SK-N-SH treated with all-trans-retinoic acid at 6 μM for 48 hours (cell line): ENCODE data around the gene SUCO.

Experiments used
- ATAC-seq: fragments of 200-7000 bp; cut with Tn5 transposase; 3 replicates; pipeline ENCODE4 v1.9.1; 2020; ENCODE audit warnings: mild to moderate bottlenecking, moderate library complexity
- ARNTL ChIP-seq: fragments of 450-650 bp; formaldehyde crosslinking; IDR thresholded peaks from 2 replicates; pipeline ENCODE4 v1.5.0; 2020; ENCODE audit warnings: low read depth, mild to moderate bottlenecking, moderate library complexity, borderline replicate concordance
- CSDC2 ChIP-seq: fragments of 250-450 bp; sonication (Bioruptor Pico); IDR thresholded peaks from 2 replicates; pipeline ENCODE4 v1.5.0; 2020; ENCODE audit warnings: mild to moderate bottlenecking, moderate library complexity
- ESRRG ChIP-seq: fragments of 250-450 bp; sonication (Bioruptor Pico); IDR thresholded peaks from 2 replicates; pipeline ENCODE4 v1.6.1; 2021; ENCODE audit warnings: mild to moderate bottlenecking
- GLIS3 ChIP-seq: fragments of 250-450 bp; sonication (Bioruptor Pico); IDR thresholded peaks from 2 replicates; pipeline ENCODE4 v1.5.0; 2020; ENCODE audit warnings: mild to moderate bottlenecking, moderate library complexity
- OSR1 ChIP-seq: fragments of 250-450 bp; sonication (Bioruptor Pico); IDR thresholded peaks from 2 replicates; pipeline ENCODE4 v1.8.0; 2022; ENCODE audit warnings: moderate library complexity, mild to moderate bottlenecking, inconsistent platforms
- PPARA ChIP-seq: fragments of 250-450 bp; sonication (Bioruptor Pico); IDR thresholded peaks from 2 replicates; pipeline ENCODE4 v1.5.0; 2020; ENCODE audit warnings: mild to moderate bottlenecking, borderline replicate concordance
- RARB ChIP-seq: fragments of 250-450 bp; sonication (Bioruptor Pico); IDR thresholded peaks from 2 replicates; pipeline ENCODE4 v1.8.0; 2021; ENCODE audit warnings: mild to moderate bottlenecking, moderate library complexity
- SNAI2 ChIP-seq: fragments of 250-450 bp; sonication (Bioruptor Pico); IDR thresholded peaks from 2 replicates; pipeline ENCODE4 v1.5.0; 2020; ENCODE audit warnings: mild to moderate bottlenecking, moderate library complexity
- TCF4 ChIP-seq: fragments of 250-450 bp; sonication (Bioruptor Pico); IDR thresholded peaks from 2 replicates; pipeline ENCODE4 v1.8.0; 2021; ENCODE audit warnings: mild to moderate bottlenecking, moderate library complexity, borderline replicate concordance
- TOX ChIP-seq: fragments of 250-450 bp; sonication (Bioruptor Pico); IDR thresholded peaks from 2 replicates; pipeline ENCODE4 v1.8.0; 2021; ENCODE audit warnings: mild to moderate bottlenecking, moderate library complexity, borderline replicate concordance
- ZC3H10 ChIP-seq: fragments of 250-450 bp; sonication (Bioruptor Pico); IDR thresholded peaks from 2 replicates; pipeline ENCODE4 v1.5.1; 2021; ENCODE audit warnings: mild to moderate bottlenecking, moderate library complexity
- ZFP3 ChIP-seq: fragments of 250-450 bp; sonication (Bioruptor Pico); IDR thresholded peaks from 2 replicates; pipeline ENCODE4 v1.5.0; 2020; ENCODE audit warnings: mild to moderate bottlenecking, moderate library complexity
- ZFP30 ChIP-seq: fragments of 450-650 bp; formaldehyde crosslinking; IDR thresholded peaks from 2 replicates; pipeline ENCODE4 v1.5.0; 2022; ENCODE audit warnings: mild to moderate bottlenecking, moderate library complexity
- ZNF565 ChIP-seq: fragments of 450-650 bp; formaldehyde crosslinking; conservative IDR thresholded peaks from 2 replicates; pipeline ENCODE4 v1.5.0; 2020; ENCODE audit warnings: low read depth, mild to moderate bottlenecking, moderate library complexity
- ZNF70 ChIP-seq: fragments of 450-650 bp; formaldehyde crosslinking; IDR thresholded peaks from 2 replicates; pipeline ENCODE4 v1.5.0; 2020; ENCODE audit warnings: mild to moderate bottlenecking, moderate library complexity
- ZNF8 ChIP-seq: fragments of 450-650 bp; formaldehyde crosslinking; IDR thresholded peaks from 2 replicates; pipeline ENCODE4 v1.5.0; 2020; ENCODE audit warnings: mild to moderate bottlenecking, moderate library complexity
- TF ChIP-seq, protein P1 (sequence below): fragments of 250-450 bp; sonication (Bioruptor Pico); IDR thresholded peaks from 2 replicates; pipeline ENCODE4 v1.5.1; 2020; ENCODE audit warnings: low read depth, mild to moderate bottlenecking, moderate library complexity
- TF ChIP-seq, protein P2 (sequence below): fragments of 250-450 bp; sonication (Bioruptor Pico); IDR thresholded peaks from 2 replicates; pipeline ENCODE4 v1.5.1; 2021; ENCODE audit warnings: mild to moderate bottlenecking, moderate library complexity
- TF ChIP-seq, protein P3 (sequence below): fragments of 250-450 bp; sonication (Bioruptor Pico); IDR thresholded peaks from 2 replicates; pipeline ENCODE4 v1.5.0; 2020; ENCODE audit warnings: mild to moderate bottlenecking, moderate library complexity
- TF ChIP-seq, protein P4 (sequence below): fragments of 250-450 bp; sonication (Bioruptor Pico); IDR thresholded peaks from 2 replicates; pipeline ENCODE4 v1.8.0; 2021; ENCODE audit warnings: low read depth, mild to moderate bottlenecking, moderate library complexity, borderline replicate concordance
- TF ChIP-seq, protein P5 (sequence below): fragments of 250-450 bp; sonication (Bioruptor Pico); IDR thresholded peaks from 2 replicates; pipeline ENCODE4 v1.8.0; 2020; ENCODE audit warnings: mild to moderate bottlenecking, moderate library complexity, borderline replicate concordance

SUCO gene

DNA sequence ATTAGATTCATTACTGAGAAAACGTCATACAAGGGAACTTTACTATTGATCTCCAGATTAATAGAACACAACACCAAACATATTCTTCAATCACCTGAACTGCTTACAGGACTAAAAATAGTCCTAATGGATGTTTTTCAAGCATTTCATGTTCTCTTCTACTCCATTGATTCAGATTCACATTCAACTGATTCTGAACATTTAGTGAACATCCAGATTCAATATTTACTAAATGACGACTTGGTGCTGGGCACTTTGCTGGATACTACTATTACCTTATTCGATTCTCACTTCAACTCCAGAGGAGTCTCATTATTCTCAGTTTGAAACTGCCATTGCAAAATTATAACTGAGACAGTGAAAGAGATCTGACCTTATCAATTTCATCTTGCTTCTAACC lies 18.8 kb upstream of the SUCO start:
- ATAC-seq = no peak
- TF ChIP-seq RARB (CRISPR knock-in tag) (no peak), TCF4 (CRISPR knock-in tag) (no peak)
- TF ChIP-seq, protein P1, sequence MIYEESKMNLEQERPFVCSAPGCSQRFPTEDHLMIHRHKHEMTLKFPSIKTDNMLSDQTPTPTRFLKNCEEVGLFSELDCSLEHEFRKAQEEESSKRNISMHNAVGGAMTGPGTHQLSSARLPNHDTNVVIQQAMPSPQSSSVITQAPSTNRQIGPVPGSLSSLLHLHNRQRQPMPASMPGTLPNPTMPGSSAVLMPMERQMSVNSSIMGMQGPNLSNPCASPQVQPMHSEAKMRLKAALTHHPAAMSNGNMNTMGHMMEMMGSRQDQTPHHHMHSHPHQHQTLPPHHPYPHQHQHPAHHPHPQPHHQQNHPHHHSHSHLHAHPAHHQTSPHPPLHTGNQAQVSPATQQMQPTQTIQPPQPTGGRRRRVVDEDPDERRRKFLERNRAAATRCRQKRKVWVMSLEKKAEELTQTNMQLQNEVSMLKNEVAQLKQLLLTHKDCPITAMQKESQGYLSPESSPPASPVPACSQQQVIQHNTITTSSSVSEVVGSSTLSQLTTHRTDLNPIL (CRISPR knock-in tag) = no peak

DNA sequence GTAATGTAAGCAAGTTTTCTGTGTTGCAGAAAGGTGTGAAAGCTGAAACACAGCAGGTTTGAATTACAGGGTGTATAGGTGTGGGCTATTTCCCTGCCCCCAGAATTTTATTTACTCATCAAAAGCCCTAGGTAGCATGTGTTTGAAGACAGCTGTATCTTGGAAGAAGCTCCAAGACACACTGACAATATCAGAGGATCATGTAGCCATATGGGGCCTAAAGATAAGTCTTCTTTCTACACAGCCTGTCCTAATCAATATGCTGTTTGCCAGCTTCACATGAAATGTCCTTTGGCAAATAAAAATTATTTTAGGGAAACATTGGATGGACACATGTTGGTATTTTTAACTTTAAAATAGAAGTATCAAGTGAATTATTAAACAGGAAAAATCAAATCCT lies 17.5 kb upstream of the SUCO start:
- no peak for ATAC-seq
- TF ChIP-seq ESRRG (CRISPR knock-in tag) = no peak
- TF ChIP-seq, protein P2, sequence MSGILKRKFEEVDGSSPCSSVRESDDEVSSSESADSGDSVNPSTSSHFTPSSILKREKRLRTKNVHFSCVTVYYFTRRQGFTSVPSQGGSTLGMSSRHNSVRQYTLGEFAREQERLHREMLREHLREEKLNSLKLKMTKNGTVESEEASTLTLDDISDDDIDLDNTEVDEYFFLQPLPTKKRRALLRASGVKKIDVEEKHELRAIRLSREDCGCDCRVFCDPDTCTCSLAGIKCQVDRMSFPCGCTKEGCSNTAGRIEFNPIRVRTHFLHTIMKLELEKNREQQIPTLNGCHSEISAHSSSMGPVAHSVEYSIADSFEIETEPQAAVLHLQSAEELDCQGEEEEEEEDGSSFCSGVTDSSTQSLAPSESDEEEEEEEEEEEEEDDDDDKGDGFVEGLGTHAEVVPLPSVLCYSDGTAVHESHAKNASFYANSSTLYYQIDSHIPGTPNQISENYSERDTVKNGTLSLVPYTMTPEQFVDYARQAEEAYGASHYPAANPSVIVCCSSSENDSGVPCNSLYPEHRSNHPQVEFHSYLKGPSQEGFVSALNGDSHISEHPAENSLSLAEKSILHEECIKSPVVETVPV (CRISPR knock-in tag) = no peak
- TF ChIP-seq ZFP30 = no peak
- TF ChIP-seq ARNTL = no peak
- TF ChIP-seq, protein P3, sequence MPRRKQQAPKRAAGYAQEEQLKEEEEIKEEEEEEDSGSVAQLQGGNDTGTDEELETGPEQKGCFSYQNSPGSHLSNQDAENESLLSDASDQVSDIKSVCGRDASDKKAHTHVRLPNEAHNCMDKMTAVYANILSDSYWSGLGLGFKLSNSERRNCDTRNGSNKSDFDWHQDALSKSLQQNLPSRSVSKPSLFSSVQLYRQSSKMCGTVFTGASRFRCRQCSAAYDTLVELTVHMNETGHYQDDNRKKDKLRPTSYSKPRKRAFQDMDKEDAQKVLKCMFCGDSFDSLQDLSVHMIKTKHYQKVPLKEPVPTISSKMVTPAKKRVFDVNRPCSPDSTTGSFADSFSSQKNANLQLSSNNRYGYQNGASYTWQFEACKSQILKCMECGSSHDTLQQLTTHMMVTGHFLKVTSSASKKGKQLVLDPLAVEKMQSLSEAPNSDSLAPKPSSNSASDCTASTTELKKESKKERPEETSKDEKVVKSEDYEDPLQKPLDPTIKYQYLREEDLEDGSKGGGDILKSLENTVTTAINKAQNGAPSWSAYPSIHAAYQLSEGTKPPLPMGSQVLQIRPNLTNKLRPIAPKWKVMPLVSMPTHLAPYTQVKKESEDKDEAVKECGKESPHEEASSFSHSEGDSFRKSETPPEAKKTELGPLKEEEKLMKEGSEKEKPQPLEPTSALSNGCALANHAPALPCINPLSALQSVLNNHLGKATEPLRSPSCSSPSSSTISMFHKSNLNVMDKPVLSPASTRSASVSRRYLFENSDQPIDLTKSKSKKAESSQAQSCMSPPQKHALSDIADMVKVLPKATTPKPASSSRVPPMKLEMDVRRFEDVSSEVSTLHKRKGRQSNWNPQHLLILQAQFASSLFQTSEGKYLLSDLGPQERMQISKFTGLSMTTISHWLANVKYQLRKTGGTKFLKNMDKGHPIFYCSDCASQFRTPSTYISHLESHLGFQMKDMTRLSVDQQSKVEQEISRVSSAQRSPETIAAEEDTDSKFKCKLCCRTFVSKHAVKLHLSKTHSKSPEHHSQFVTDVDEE (CRISPR knock-in tag) = no peak
- TF ChIP-seq, protein P4, sequence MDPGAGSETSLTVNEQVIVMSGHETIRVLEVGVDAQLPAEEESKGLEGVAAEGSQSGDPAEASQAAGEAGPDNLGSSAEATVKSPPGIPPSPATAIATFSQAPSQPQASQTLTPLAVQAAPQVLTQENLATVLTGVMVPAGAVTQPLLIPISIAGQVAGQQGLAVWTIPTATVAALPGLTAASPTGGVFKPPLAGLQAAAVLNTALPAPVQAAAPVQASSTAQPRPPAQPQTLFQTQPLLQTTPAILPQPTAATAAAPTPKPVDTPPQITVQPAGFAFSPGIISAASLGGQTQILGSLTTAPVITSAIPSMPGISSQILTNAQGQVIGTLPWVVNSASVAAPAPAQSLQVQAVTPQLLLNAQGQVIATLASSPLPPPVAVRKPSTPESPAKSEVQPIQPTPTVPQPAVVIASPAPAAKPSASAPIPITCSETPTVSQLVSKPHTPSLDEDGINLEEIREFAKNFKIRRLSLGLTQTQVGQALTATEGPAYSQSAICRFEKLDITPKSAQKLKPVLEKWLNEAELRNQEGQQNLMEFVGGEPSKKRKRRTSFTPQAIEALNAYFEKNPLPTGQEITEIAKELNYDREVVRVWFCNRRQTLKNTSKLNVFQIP = no peak
- no peak for TF ChIP-seq OSR1 (CRISPR knock-in tag)
- TF ChIP-seq ZNF565 (CRISPR knock-in tag) = no peak

DNA sequence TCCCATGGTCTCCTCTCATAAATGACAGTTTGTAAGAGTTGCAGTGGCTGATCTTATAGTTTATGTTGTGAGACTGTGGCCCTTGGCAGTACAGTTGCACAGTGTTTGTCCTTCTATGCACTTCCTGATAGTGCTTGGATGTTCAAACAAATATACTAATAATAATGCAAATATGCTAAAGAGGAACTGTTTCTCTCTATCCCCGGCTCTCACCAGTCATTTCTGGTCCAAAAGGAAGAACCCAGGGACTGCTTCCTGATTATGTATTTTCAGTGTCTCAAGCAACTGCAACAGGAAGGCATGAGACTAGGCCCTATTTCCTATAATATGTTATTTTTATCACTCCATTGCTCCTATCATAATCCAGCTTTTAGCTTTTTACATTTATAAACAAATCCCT lies 17.0 kb upstream of the SUCO start:
- TF ChIP-seq OSR1 (CRISPR knock-in tag) (no peak), SNAI2 (CRISPR knock-in tag) (no peak), ZC3H10 (CRISPR knock-in tag) (no peak), GLIS3 (CRISPR knock-in tag) (no peak), ZNF70 (CRISPR knock-in tag) (no peak), CSDC2 (no peak), TOX (CRISPR knock-in tag) (no peak), ZNF8 (CRISPR knock-in tag) (no peak), ZNF565 (CRISPR knock-in tag) (no peak), ZFP3 (CRISPR knock-in tag) (no peak), PPARA (CRISPR knock-in tag) (no peak), ESRRG (CRISPR knock-in tag) (no peak), ARNTL (no peak), RARB (CRISPR knock-in tag) (no peak), TCF4 (CRISPR knock-in tag) (no peak), ZFP30 (no peak)
- TF ChIP-seq, protein P5, sequence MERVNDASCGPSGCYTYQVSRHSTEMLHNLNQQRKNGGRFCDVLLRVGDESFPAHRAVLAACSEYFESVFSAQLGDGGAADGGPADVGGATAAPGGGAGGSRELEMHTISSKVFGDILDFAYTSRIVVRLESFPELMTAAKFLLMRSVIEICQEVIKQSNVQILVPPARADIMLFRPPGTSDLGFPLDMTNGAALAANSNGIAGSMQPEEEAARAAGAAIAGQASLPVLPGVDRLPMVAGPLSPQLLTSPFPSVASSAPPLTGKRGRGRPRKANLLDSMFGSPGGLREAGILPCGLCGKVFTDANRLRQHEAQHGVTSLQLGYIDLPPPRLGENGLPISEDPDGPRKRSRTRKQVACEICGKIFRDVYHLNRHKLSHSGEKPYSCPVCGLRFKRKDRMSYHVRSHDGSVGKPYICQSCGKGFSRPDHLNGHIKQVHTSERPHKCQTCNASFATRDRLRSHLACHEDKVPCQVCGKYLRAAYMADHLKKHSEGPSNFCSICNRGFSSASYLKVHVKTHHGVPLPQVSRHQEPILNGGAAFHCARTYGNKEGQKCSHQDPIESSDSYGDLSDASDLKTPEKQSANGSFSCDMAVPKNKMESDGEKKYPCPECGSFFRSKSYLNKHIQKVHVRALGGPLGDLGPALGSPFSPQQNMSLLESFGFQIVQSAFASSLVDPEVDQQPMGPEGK (CRISPR knock-in tag) = no peak
- TF ChIP-seq, protein P1 (CRISPR knock-in tag) = no peak
- TF ChIP-seq, protein P4 = no peak
- TF ChIP-seq, protein P2 (CRISPR knock-in tag) = no peak

More for the DNA sequence above, 17.0 kb upstream of the SUCO start:
- no peak for ATAC-seq
